Gastroesophageal sphincter (tissue), 4 donors: ENCODE measurements around the gene TMCC1. TPM values are rescaled to one million over a fixed set of nuclear protein-coding genes. Genes with fewer than 3 reads are reported as not detected.
A peak's percentile ranks its signal among the peaks of the same experiment; 100 is the strongest.
"Not testable (repeated sequence)": the region's sequence is repeated elsewhere in the genome, so short reads cannot be mapped to it uniquely, and the experiment has no call there.

Experiments
- ATAC-seq: fragments of 150-250 bp; one replicate; pipeline ENCODE4 v1.9.1; 2016; ENCODE audit warnings: mild to moderate bottlenecking, moderate library complexity
- H3K27ac ChIP-seq, 4 donors: fragments of 200-600 bp; sonication (generic) in 3 of 4; 1 replicate in 3 of 4; 2 replicates in 1 of 4; pipeline ENCODE4 v1.5.1; 2016 to 2019
- H3K27me3 ChIP-seq: fragments of 200-600 bp; sonication (generic); one replicate; pipeline ENCODE4 v1.5.1; 2019
- H3K36me3 ChIP-seq, 2 donors: fragments of 200-600 bp; sonication (generic); one replicate each; pipeline ENCODE4 v1.5.1; 2019; ENCODE audit warnings: control low read depth in 1 of 2
- H3K4me1 ChIP-seq, 3 donors: fragments of 200-600 bp; sonication (generic); 1 replicate in 2 of 3; 2 replicates in 1 of 3; pipeline ENCODE4 v1.5.1; 2016 to 2019; ENCODE audit warnings: control low read depth in 2 of 3
- H3K4me3 ChIP-seq, 2 donors: fragments of 200-600 bp; sonication (generic); one replicate each; pipeline ENCODE4 v1.5.1; 2019; ENCODE audit warnings: mild to moderate bottlenecking in 1 of 2, moderate library complexity in 1 of 2
- H3K9me3 ChIP-seq, 3 donors: fragments of 200-600 bp; sonication (generic); one replicate each; pipeline ENCODE4 v1.5.1; 2017 to 2019; ENCODE audit warnings: control low read depth in 2 of 3
- EP300 ChIP-seq: sonication (generic); formaldehyde crosslinking; IDR thresholded peaks from one replicate; pipeline ENCODE4 v1.6.1; 2017; ENCODE audit warnings: antibody characterized with exemption, mild to moderate bottlenecking
- POLR2A ChIP-seq, 2 donors: fragments of 450-650 bp; IDR thresholded peaks; one replicate each; pipeline ENCODE4 v1.6.1; 2017; ENCODE audit warnings: antibody characterized with exemption in 2 of 2, mild to moderate bottlenecking in 2 of 2, moderate library complexity in 1 of 2
- POLR2AphosphoS5 ChIP-seq: sonication (generic); formaldehyde crosslinking; IDR thresholded peaks from one replicate; pipeline ENCODE4 v1.6.1; 2017; ENCODE audit warnings: antibody characterized with exemption
- WGBS, 2 donors: methylation state at CpG; one replicate each; pipeline ENCODE4 v1.1.5; 2018; ENCODE audit warnings: low coverage in 1 of 2; 5-methylcytosine and 5-hydroxymethylcytosine counted together
- total RNA-seq, 4 donors: library from RNA; depleted of rRNA; stranded (reverse); fragments of >200 nt; gene quantifications; one replicate each; pipeline ENCODE4 v1.1.0, GENCODE V29; 2016
- TF ChIP-seq, protein P1 (sequence below), 4 experiments: fragments of 200-600 bp in 2 of 4; fragments of 450-650 bp in 2 of 4; sonication (generic) in 1 of 4; IDR thresholded peaks; one replicate each; pipeline ENCODE4 v1.5.1; 2017 to 2019; ENCODE audit warnings: antibody characterized with exemption in 4 of 4, mild to moderate bottlenecking in 2 of 4, moderate library complexity in 2 of 4

TMCC1 gene
- total RNA-seq, 4 donors from 2014 or later = 20.3 to 32.7 (median 28.1) TPM

DNA sequence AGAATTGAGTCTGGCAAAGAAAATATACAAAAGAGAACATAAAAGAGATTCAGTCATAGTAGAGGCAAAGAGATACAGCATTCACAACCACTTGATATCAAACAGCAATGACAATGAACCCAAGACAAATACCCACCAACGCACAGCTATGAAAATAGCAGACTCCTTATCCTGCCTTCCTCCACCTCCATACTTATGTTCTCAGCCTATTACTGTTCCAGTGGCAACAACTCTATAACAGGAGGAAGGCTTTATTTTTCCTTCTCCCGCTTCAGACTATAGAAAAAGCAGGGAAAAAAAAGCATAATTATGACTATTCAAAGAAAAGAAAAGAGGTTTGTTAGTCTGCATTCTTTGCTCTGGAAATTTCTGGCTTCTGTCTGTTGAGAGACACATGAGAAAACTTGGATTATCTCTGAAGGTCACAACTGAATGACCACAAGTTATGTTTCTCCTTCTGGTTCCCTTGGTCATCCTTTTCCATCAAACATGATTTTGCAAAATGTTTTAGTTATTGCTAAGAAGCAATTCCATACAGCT is 205.9 kb downstream of the TMCC1 start:
- Histone ChIP-seq H3K9me3 (no peaks in the 10 kb centered on the region), H3K4me1 (peaks cover 0 to 78% (median 16%) of the 10 kb centered on the region in 3 donors), H3K27ac (peak overlapping the region in 3 of 4 donors; percentile 78 to 79 (median 78)), H3K27me3 (no peaks in the 10 kb centered on the region), H3K4me3 (peak overlapping the region in 1 of 2 donors; percentile 41), H3K36me3 (no peaks in the 10 kb centered on the region)
- 85% methylated on average over 2 of the region's 2 CpGs; no CpG with 5 or more reads in 1 of the 2 donors for WGBS, 2 donors
- ATAC-seq = no peak
- TF ChIP-seq POLR2AphosphoS5 (no peak), EP300 (no peak)

- Histone ChIP-seq H3K4me1 (peaks cover 0 to 78% (median 16%) of the 10 kb centered on the region in 3 donors), H3K9me3 (no peaks in the 10 kb centered on the region), H3K27me3 (no peaks in the 10 kb centered on the region), H3K27ac (peak overlapping the region in 2 of 4 donors; percentile 78), H3K36me3 (no peaks in the 10 kb centered on the region), H3K4me3 (no peak overlapping the region)
- ATAC-seq = no peak
- no peak for TF ChIP-seq EP300
- TF ChIP-seq, protein P1, sequence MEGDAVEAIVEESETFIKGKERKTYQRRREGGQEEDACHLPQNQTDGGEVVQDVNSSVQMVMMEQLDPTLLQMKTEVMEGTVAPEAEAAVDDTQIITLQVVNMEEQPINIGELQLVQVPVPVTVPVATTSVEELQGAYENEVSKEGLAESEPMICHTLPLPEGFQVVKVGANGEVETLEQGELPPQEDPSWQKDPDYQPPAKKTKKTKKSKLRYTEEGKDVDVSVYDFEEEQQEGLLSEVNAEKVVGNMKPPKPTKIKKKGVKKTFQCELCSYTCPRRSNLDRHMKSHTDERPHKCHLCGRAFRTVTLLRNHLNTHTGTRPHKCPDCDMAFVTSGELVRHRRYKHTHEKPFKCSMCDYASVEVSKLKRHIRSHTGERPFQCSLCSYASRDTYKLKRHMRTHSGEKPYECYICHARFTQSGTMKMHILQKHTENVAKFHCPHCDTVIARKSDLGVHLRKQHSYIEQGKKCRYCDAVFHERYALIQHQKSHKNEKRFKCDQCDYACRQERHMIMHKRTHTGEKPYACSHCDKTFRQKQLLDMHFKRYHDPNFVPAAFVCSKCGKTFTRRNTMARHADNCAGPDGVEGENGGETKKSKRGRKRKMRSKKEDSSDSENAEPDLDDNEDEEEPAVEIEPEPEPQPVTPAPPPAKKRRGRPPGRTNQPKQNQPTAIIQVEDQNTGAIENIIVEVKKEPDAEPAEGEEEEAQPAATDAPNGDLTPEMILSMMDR (IDR thresholded peaks at IDR 0.05) = no peak
- 61 to 86% methylated on average over 2 of the region's 2 CpGs for WGBS, 2 donors
These were observed 206.6 kb downstream of the TMCC1 start for GRCh38 chr3:129686941-129687340.

DNA sequence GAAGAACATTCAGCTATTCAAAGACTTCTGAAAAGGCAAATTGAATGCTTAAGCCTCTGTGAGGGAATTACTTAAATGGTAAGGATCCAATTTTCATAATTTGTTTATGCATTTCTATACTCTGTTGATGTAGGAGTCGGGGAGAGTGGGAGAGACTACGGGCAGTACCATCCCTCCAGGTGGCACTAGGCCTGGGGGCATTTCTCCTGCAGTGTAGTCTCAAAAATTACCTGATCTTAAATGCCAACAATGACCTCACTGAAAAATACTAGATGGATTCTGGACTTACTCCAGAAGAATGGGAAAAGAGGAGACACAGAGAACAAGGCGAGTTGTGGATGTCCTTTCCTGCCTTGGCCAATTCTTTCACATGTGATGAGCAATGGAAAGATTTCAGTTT is 209.2 kb downstream of the TMCC1 start:
- TF ChIP-seq POLR2AphosphoS5 (no peak), POLR2A (IDR thresholded peaks at IDR 0.05) (no peak), EP300 (no peak)
- TF ChIP-seq, protein P1 (IDR thresholded peaks at IDR 0.05) = no peak

GRCh38 chr3:129683201-129683600 is 210.3 kb downstream of the TMCC1 start:
- Histone ChIP-seq H3K27me3 (no peaks in the 10 kb centered on the region), H3K4me3 (no peak overlapping the region), H3K27ac (no peak overlapping the region), H3K9me3 (no peaks in the 10 kb centered on the region), H3K4me1 (peaks cover 0 to 53% (median 9%) of the 10 kb centered on the region in 3 donors), H3K36me3 (no peaks in the 10 kb centered on the region)
- no peak for ATAC-seq
- WGBS, 2 donors = 80 to 100% methylated on average over 2 of the region's 2 CpGs
- no peak for TF ChIP-seq POLR2AphosphoS5
- TF ChIP-seq POLR2A (IDR thresholded peaks at IDR 0.05) = no peak
- TF ChIP-seq EP300 = no peak

More for the DNA sequence above, 209.2 kb downstream of the TMCC1 start:
- ATAC-seq = no peak
- H3K36me3 ChIP-seq = no peaks in the 10 kb centered on the region
- WGBS, 2 donors = 72 to 89% methylated on average over 3 of the region's 3 CpGs
- H3K9me3 ChIP-seq = no peaks in the 10 kb centered on the region
- H3K4me3 ChIP-seq = no peak overlapping the region
- H3K4me1 ChIP-seq = peaks cover 0 to 62% (median 13%) of the 10 kb centered on the region in 3 donors
- no peak overlapping the region for H3K27ac ChIP-seq
- H3K27me3 ChIP-seq = no peaks in the 10 kb centered on the region

GRCh38 chr3:129676985-129677384 is 216.5 kb downstream of the TMCC1 start:
- Histone ChIP-seq H3K36me3 (no peaks in the 10 kb centered on the region), H3K4me3 (no peak overlapping the region), H3K27me3 (no peaks in the 10 kb centered on the region), H3K4me1 (no peaks in the 10 kb centered on the region), H3K27ac (no peak overlapping the region), H3K9me3 (no peaks in the 10 kb centered on the region)
- no peak for TF ChIP-seq POLR2A (IDR thresholded peaks at IDR 0.05)
- TF ChIP-seq EP300 = no peak
- TF ChIP-seq, protein P1 (IDR thresholded peaks at IDR 0.05) = no peak
- no peak for TF ChIP-seq POLR2AphosphoS5
- 85 to 88% methylated on average over 4 to 5 of the region's 5 CpGs for WGBS, 2 donors
- no peak for ATAC-seq

DNA sequence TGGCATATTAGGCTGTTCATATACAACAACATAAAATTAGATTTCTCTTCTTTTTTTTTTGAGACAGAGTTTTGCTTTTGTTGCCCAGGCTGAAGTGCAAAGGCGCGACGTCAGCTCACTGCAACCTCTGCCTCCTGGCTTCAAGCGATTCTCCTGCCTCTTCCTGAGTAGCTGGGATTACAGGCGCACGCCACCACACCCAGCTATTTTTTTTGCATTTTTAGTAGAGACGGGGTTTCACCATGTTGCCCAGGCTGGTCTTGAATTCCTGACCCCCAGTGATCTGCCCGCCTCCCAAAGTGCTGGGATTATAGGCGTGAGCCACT is 218.8 kb downstream of the TMCC1 start:
- not testable (repeated sequence) for H3K4me1 ChIP-seq, H3K4me3 ChIP-seq, H3K27me3 ChIP-seq, ATAC-seq, H3K9me3 ChIP-seq, H3K27ac ChIP-seq
- peaks cover 0 to 15% of the 10 kb centered on the region in 2 donors for H3K36me3 ChIP-seq
- 90% methylated on average over 7 of the region's 9 CpGs; no CpG with 5 or more reads in 1 of the 2 donors for WGBS, 2 donors
